ENCODE results near the gene IMP4.

GRCh38 chr2:130387804-130388203, 45.1 kb downstream of the IMP4 start:
- TF ChIP-seq EZH2 (IDR thresholded peaks at IDR 0.05; ENCODE audit: borderline replicate concordance, low read length) (no peak), CTCF (IDR thresholded peaks at IDR 0.05; ENCODE audit: low read length) (no peak)
